ENCODE results near the gene GALNT12. TPM values are rescaled to one million over a fixed set of nuclear protein-coding genes. Genes with fewer than 3 reads are reported as not detected.

The GALNT12 gene
- total and polyA plus RNA-seq, 2 donors (not counting 1 experiment from before 2014, with no cell fraction given) = 3.2 to 4.5 TPM

DNA sequence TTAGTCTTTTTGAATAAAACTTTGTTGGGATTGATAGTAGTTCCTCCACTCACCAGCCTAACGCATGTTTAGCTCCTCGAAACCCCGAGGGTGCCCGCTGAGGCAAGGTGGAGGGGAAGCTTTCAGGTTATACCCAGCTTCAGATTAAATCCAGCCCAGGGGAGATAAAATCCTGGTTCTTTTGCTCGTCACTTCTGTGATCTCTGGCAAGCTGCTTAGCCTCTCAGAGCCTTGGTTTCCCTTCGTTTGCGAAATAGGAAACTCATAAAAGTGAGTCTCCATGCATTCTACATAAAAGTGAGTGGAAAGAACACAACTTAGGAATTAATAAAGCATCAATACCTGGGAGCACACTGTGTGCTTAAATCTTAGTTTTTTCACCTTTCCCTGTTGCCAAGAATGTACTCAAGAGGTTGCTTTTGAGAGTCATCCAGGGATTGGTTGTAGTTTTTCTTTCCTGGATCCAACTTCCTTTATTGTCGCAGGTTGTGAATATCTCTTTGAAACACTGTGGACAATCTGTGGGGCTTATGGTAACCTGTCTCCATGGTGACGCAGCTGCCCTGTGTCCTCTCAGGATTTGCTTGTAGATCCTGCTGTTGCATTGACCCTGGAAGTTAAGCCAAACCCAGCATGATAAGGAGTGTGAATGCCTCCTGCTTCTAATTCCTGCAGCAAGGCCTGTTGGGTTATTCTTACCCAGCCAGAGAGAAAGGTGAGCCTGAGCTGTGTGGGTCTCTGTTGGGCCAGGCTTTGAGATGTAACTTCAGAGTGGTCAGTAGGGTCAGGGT is 2.0 kb downstream of the GALNT12 start:
- Histone ChIP-seq H3K27ac (ENCODE audit: low read length in 2 of 2) (no peak overlapping the region), H3K4me3 (ENCODE audit: control extremely low read depth in 1 of 5, extremely low read depth in 1 of 5, insufficient read depth in 1 of 5, low read depth in 2 of 5, low read length in 4 of 5) (no peak overlapping the region), H3K4me2 (replicated peaks; ENCODE audit: low read depth, low read length, poor library complexity, severe bottlenecking) (no peak overlapping the region), H3K36me3 (replicated peaks in 1 of 2; ENCODE audit: control extremely low read depth in 1 of 2, control insufficient read depth in 1 of 2, extremely low read depth in 1 of 2, insufficient read depth in 2 of 2, low read length in 1 of 2) (no peaks in the 10 kb centered on the region), H3K9ac (ENCODE audit: low read length) (no peak overlapping the region), H4K20me1 (ENCODE audit: control insufficient read depth, insufficient read depth, low read length, poor library complexity, severe bottlenecking) (no peaks in the 10 kb centered on the region), H3K4me1 (ENCODE audit: control insufficient read depth in 2 of 2, insufficient read depth in 2 of 2, low read length in 2 of 2) (peaks cover 11 to 18% of the 10 kb centered on the region in 2 donors), H3K9me3 (ENCODE audit: control extremely low read depth in 1 of 3, control insufficient read depth in 2 of 3, insufficient read depth in 1 of 3, low read length in 2 of 3) (no peaks in the 10 kb centered on the region), H3K27me3 (replicated peaks in 1 of 4; ENCODE audit: control extremely low read depth in 1 of 4, control insufficient read depth in 3 of 4, insufficient read depth in 4 of 4, low read length in 3 of 4) (peaks cover 0 to 32% (median 5%) of the 10 kb centered on the region in 4 experiments), H2AFZ (ENCODE audit: insufficient read depth, low read depth, low read length, poor library complexity, severe bottlenecking) (no peak overlapping the region), H3K79me2 (ENCODE audit: control insufficient read depth, insufficient read depth, low read length) (no peaks in the 10 kb centered on the region)
- ChIA-PET POLR2A (no interaction called here), CTCF (interaction anchor here (0.6 to 0.7 kb wide), 2 partner anchors 9 to 190 kb away, joined by 3 read pairs; no protein-coding TSS in a partner anchor)
- peaks cover 21% of the 10 kb centered on the region for H3K27me3 Mint-ChIP-seq
- no peak overlapping the region for H3K27ac Mint-ChIP-seq
- ATAC-seq (ENCODE audit: low read depth) = no peak
- DNase-seq = no peak
- H3K4me1 Mint-ChIP-seq = peaks cover 17% of the 10 kb centered on the region
- TF ChIP-seq, protein P1, sequence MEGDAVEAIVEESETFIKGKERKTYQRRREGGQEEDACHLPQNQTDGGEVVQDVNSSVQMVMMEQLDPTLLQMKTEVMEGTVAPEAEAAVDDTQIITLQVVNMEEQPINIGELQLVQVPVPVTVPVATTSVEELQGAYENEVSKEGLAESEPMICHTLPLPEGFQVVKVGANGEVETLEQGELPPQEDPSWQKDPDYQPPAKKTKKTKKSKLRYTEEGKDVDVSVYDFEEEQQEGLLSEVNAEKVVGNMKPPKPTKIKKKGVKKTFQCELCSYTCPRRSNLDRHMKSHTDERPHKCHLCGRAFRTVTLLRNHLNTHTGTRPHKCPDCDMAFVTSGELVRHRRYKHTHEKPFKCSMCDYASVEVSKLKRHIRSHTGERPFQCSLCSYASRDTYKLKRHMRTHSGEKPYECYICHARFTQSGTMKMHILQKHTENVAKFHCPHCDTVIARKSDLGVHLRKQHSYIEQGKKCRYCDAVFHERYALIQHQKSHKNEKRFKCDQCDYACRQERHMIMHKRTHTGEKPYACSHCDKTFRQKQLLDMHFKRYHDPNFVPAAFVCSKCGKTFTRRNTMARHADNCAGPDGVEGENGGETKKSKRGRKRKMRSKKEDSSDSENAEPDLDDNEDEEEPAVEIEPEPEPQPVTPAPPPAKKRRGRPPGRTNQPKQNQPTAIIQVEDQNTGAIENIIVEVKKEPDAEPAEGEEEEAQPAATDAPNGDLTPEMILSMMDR (IDR thresholded peaks at IDR 0.05) = no peak
- TF ChIP-seq EZH2 (IDR thresholded peaks at IDR 0.05; ENCODE audit: borderline replicate concordance, insufficient read depth, low read depth, low read length, poor library complexity, severe bottlenecking) = no peak
- H3K9me3 Mint-ChIP-seq (ENCODE audit: insufficient read depth) = no peaks in the 10 kb centered on the region
- WGBS (ENCODE audit: insufficient coverage) = 100% methylated on average over 3 of the region's 9 CpGs
- H3K4me3 Mint-ChIP-seq = peak overlapping the region; percentile 87
- intact Hi-C loops (cut with micrococcal nuclease) = no loop called here

- ChIA-PET CTCF (no interaction called here), POLR2A (no interaction called here)
- no CpG with 5 or more reads among the region's 3 CpGs for WGBS (ENCODE audit: insufficient coverage)
- Histone ChIP-seq H3K27ac (ENCODE audit: low read length in 2 of 2) (no peak overlapping the region), H3K9ac (ENCODE audit: low read length) (no peak overlapping the region), H4K20me1 (ENCODE audit: control insufficient read depth, insufficient read depth, low read length, poor library complexity, severe bottlenecking) (no peaks in the 10 kb centered on the region), H3K36me3 (replicated peaks in 1 of 2; ENCODE audit: control extremely low read depth in 1 of 2, control insufficient read depth in 1 of 2, extremely low read depth in 1 of 2, insufficient read depth in 2 of 2, low read length in 1 of 2) (no peaks in the 10 kb centered on the region), H3K27me3 (replicated peaks in 1 of 4; ENCODE audit: control extremely low read depth in 1 of 4, control insufficient read depth in 3 of 4, insufficient read depth in 4 of 4, low read length in 3 of 4) (peaks cover 0 to 31% (median 5%) of the 10 kb centered on the region in 4 experiments), H3K79me2 (ENCODE audit: control insufficient read depth, insufficient read depth, low read length) (no peaks in the 10 kb centered on the region), H3K9me3 (ENCODE audit: control extremely low read depth in 1 of 3, control insufficient read depth in 2 of 3, insufficient read depth in 1 of 3, low read length in 2 of 3) (no peaks in the 10 kb centered on the region), H2AFZ (ENCODE audit: insufficient read depth, low read depth, low read length, poor library complexity, severe bottlenecking) (no peak overlapping the region), H3K4me3 (ENCODE audit: control extremely low read depth in 1 of 5, extremely low read depth in 1 of 5, insufficient read depth in 1 of 5, low read depth in 2 of 5, low read length in 4 of 5) (no peak overlapping the region), H3K4me2 (replicated peaks; ENCODE audit: low read depth, low read length, poor library complexity, severe bottlenecking) (no peak overlapping the region), H3K4me1 (ENCODE audit: control insufficient read depth in 2 of 2, insufficient read depth in 2 of 2, low read length in 2 of 2) (peaks cover 11 to 18% of the 10 kb centered on the region in 2 donors)
- peaks cover 18% of the 10 kb centered on the region for H3K27me3 Mint-ChIP-seq
- no peaks in the 10 kb centered on the region for H3K9me3 Mint-ChIP-seq (ENCODE audit: insufficient read depth)
- TF ChIP-seq, protein P1 (IDR thresholded peaks at IDR 0.05) = no peak
- no peak for TF ChIP-seq EZH2 (IDR thresholded peaks at IDR 0.05; ENCODE audit: borderline replicate concordance, insufficient read depth, low read depth, low read length, poor library complexity, severe bottlenecking)
- H3K27ac Mint-ChIP-seq = no peak overlapping the region
- intact Hi-C loops (cut with micrococcal nuclease) = no loop called here
- peaks cover 17% of the 10 kb centered on the region for H3K4me1 Mint-ChIP-seq
- DNase-seq (no peak), ATAC-seq (ENCODE audit: low read depth) (no peak)
- H3K4me3 Mint-ChIP-seq = no peak overlapping the region
Measured at GRCh38 chr9:98810102-98810842, 2.8 kb downstream of the GALNT12 start.
